ENCODE results near the gene GPSM3. TPM values are rescaled to one million over a fixed set of nuclear protein-coding genes. Genes with fewer than 3 reads are reported as not detected.

GPSM3 gene
- total and polyA plus RNA-seq, 2 experiments from 2014 or later = 5.4 to 7.3 TPM

GRCh38 chr6:32208996-32209395 lies 16.6 kb upstream of the GPSM3 start:
- Histone ChIP-seq H3K4me2 (ENCODE audit: unreplicated experiment) (no peak overlapping the region), H3K79me2 (ENCODE audit: insufficient read depth) (no peaks in the 10 kb centered on the region), H3K9me2 (ENCODE audit: insufficient read depth) (no peaks in the 10 kb centered on the region), H2AFZ (no peak overlapping the region), H3K4me1 (ENCODE audit: insufficient read depth) (no peaks in the 10 kb centered on the region), H3K4me3 (no peak overlapping the region), H3K9ac (no peak overlapping the region), H3K27me3 (replicated peaks; ENCODE audit: insufficient read depth) (0 out of 2 replicates have a peak, but pooled peaks cover 3% of the 10 kb centered on the region), H3K9me3 (ENCODE audit: low read depth) (no peaks in the 10 kb centered on the region), H3F3A (ENCODE audit: insufficient read depth) (no peaks in the 10 kb centered on the region), H4K20me1 (ENCODE audit: insufficient read depth) (no peaks in the 10 kb centered on the region), H3K27ac (no peak overlapping the region), H3K36me3 (ENCODE audit: low read depth) (no peaks in the 10 kb centered on the region)
- in situ Hi-C loops (cut with MboI) = no loop called here
- TF ChIP-seq EZH2phosphoT487 (IDR thresholded peaks at IDR 0.05; ENCODE audit: insufficient read depth, low read depth) (no peak), EZH2 (IDR thresholded peaks at IDR 0.05; ENCODE audit: insufficient read depth, poor library complexity, severe bottlenecking) (no peak)
- WGBS, 2 experiments (ENCODE audit: low coverage in 1 of 2, low lambda C conversion rate in 2 of 2, missing lambda C conversion rate in 2 of 2) = 15 to 29% methylated on average over 1 of the region's 1 CpG
- DNase-seq = no peak

- Histone ChIP-seq H4K20me1 (ENCODE audit: insufficient read depth) (no peaks in the 10 kb centered on the region), H3K27me3 (replicated peaks; ENCODE audit: insufficient read depth) (0 out of 2 replicates have a peak, but pooled peaks cover 3% of the 10 kb centered on the region), H3K9me2 (ENCODE audit: insufficient read depth) (no peaks in the 10 kb centered on the region), H3K27ac (no peak overlapping the region), H3K9ac (no peak overlapping the region), H3K4me2 (ENCODE audit: unreplicated experiment) (no peak overlapping the region), H3F3A (ENCODE audit: insufficient read depth) (no peaks in the 10 kb centered on the region), H3K79me2 (ENCODE audit: insufficient read depth) (no peaks in the 10 kb centered on the region), H2AFZ (no peak overlapping the region), H3K9me3 (ENCODE audit: low read depth) (no peaks in the 10 kb centered on the region), H3K4me1 (ENCODE audit: insufficient read depth) (no peaks in the 10 kb centered on the region), H3K36me3 (ENCODE audit: low read depth) (no peaks in the 10 kb centered on the region), H3K4me3 (no peak overlapping the region)
- 58 to 100% methylated on average over 1 to 3 of the region's 3 CpGs for WGBS, 2 experiments (ENCODE audit: low coverage in 1 of 2, low lambda C conversion rate in 2 of 2, missing lambda C conversion rate in 2 of 2)
- in situ Hi-C loops (cut with MboI) = no loop called here
- TF ChIP-seq EZH2phosphoT487 (IDR thresholded peaks at IDR 0.05; ENCODE audit: insufficient read depth, low read depth) (no peak), EZH2 (IDR thresholded peaks at IDR 0.05; ENCODE audit: insufficient read depth, poor library complexity, severe bottlenecking) (no peak)
- DNase-seq = no peak
Observed at GRCh38 chr6:32204268-32204715, 11.8 kb upstream of the GPSM3 start.

GRCh38 chr6:32203426-32204267 lies 11.2 kb upstream of the GPSM3 start:
- DNase-seq = no peak
- Histone ChIP-seq H3K79me2 (ENCODE audit: insufficient read depth) (no peaks in the 10 kb centered on the region), H3K36me3 (ENCODE audit: low read depth) (no peaks in the 10 kb centered on the region), H4K20me1 (ENCODE audit: insufficient read depth) (no peaks in the 10 kb centered on the region), H3K4me3 (no peak overlapping the region), H3K27ac (no peak overlapping the region), H3K9ac (no peak overlapping the region), H3F3A (ENCODE audit: insufficient read depth) (no peaks in the 10 kb centered on the region), H3K4me2 (ENCODE audit: unreplicated experiment) (no peak overlapping the region), H3K9me2 (ENCODE audit: insufficient read depth) (no peaks in the 10 kb centered on the region), H3K9me3 (ENCODE audit: low read depth) (no peaks in the 10 kb centered on the region), H3K4me1 (ENCODE audit: insufficient read depth) (no peaks in the 10 kb centered on the region), H2AFZ (no peak overlapping the region), H3K27me3 (replicated peaks; ENCODE audit: insufficient read depth) (0 out of 2 replicates have a peak, but pooled peaks cover 3% of the 10 kb centered on the region)
- TF ChIP-seq EZH2phosphoT487 (IDR thresholded peaks at IDR 0.05; ENCODE audit: insufficient read depth, low read depth) = no peak
- no peak for TF ChIP-seq EZH2 (IDR thresholded peaks at IDR 0.05; ENCODE audit: insufficient read depth, poor library complexity, severe bottlenecking)
- WGBS, 2 experiments (ENCODE audit: low coverage in 1 of 2, low lambda C conversion rate in 2 of 2, missing lambda C conversion rate in 2 of 2) = 58% methylated on average over 8 to 9 of the region's 9 CpGs
- in situ Hi-C loops (cut with MboI) = no loop called here

- Histone ChIP-seq H3K9me2 (ENCODE audit: insufficient read depth) (no peaks in the 10 kb centered on the region), H3K27ac (no peak overlapping the region), H3K4me2 (ENCODE audit: unreplicated experiment) (no peak overlapping the region), H3K9me3 (ENCODE audit: low read depth) (no peaks in the 10 kb centered on the region), H3K4me3 (no peak overlapping the region), H3K79me2 (ENCODE audit: insufficient read depth) (no peaks in the 10 kb centered on the region), H2AFZ (no peak overlapping the region), H3F3A (ENCODE audit: insufficient read depth) (no peaks in the 10 kb centered on the region), H4K20me1 (ENCODE audit: insufficient read depth) (no peaks in the 10 kb centered on the region), H3K9ac (no peak overlapping the region), H3K36me3 (ENCODE audit: low read depth) (no peaks in the 10 kb centered on the region), H3K27me3 (replicated peaks; ENCODE audit: insufficient read depth) (0 out of 2 replicates have a peak, but pooled peaks cover 3% of the 10 kb centered on the region), H3K4me1 (ENCODE audit: insufficient read depth) (no peaks in the 10 kb centered on the region)
- WGBS, 2 experiments (ENCODE audit: low coverage in 1 of 2, low lambda C conversion rate in 2 of 2, missing lambda C conversion rate in 2 of 2) = 66 to 68% methylated on average over 9 of the region's 9 CpGs
- TF ChIP-seq EZH2 (IDR thresholded peaks at IDR 0.05; ENCODE audit: insufficient read depth, poor library complexity, severe bottlenecking) (no peak), EZH2phosphoT487 (IDR thresholded peaks at IDR 0.05; ENCODE audit: insufficient read depth, low read depth) (no peak)
- no peak for DNase-seq
- in situ Hi-C loops (cut with MboI) = no loop called here
Observed at GRCh38 chr6:32202186-32202585, 9.7 kb upstream of the GPSM3 start.

All from GM23248 (cell line).